ENCODE data around the gene CDH3.

DNA sequence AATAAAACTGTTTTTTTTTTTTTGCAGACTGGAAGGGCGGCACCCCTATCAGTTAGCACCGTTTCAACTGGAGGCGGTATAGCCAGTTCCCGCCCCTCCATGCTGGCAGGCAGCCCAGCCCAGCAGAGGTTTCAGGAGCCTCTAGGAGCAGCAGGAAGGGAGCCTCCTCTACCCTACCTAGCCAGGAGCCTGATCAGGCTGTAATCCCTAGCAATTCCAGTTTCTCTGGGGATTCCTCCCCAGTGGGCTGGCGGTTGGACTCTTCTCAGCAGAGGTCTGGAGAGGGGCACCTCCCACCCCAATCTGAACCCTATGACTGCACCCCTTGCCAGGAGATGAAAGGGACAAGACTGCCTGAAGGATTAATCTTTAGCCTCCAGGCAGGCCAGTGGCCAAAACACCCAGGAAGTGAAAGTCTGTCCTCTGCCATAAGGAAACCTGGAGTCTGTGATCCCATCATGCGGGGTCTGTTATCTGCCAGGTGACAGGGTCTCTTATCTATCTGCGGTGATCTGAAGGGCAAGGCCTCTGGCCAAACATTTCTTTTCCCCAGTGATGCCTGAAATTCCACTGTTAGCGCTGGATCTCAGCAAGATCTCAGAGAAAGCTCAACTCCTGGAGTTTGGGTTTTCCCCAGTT lies 87.1 kb downstream of the CDH3 start:
- TF ChIP-seq, protein P1, sequence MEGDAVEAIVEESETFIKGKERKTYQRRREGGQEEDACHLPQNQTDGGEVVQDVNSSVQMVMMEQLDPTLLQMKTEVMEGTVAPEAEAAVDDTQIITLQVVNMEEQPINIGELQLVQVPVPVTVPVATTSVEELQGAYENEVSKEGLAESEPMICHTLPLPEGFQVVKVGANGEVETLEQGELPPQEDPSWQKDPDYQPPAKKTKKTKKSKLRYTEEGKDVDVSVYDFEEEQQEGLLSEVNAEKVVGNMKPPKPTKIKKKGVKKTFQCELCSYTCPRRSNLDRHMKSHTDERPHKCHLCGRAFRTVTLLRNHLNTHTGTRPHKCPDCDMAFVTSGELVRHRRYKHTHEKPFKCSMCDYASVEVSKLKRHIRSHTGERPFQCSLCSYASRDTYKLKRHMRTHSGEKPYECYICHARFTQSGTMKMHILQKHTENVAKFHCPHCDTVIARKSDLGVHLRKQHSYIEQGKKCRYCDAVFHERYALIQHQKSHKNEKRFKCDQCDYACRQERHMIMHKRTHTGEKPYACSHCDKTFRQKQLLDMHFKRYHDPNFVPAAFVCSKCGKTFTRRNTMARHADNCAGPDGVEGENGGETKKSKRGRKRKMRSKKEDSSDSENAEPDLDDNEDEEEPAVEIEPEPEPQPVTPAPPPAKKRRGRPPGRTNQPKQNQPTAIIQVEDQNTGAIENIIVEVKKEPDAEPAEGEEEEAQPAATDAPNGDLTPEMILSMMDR (conservative IDR thresholded peaks at IDR 0.05; ENCODE audit: low read depth in 2 of 2): no peak
- TF ChIP-seq EZH2 (IDR thresholded peaks at IDR 0.05; ENCODE audit: low read depth, unreplicated experiment) (no peak), EZH2phosphoT487 (IDR thresholded peaks at IDR 0.05; ENCODE audit: unreplicated experiment) (no peak), POLR2AphosphoS5 (IDR thresholded peaks at IDR 0.05; ENCODE audit: low read depth) (no peak), JUNB (IDR thresholded peaks at IDR 0.05; ENCODE audit: unreplicated experiment) (no peak)
- TF ChIP-seq, protein P2, sequence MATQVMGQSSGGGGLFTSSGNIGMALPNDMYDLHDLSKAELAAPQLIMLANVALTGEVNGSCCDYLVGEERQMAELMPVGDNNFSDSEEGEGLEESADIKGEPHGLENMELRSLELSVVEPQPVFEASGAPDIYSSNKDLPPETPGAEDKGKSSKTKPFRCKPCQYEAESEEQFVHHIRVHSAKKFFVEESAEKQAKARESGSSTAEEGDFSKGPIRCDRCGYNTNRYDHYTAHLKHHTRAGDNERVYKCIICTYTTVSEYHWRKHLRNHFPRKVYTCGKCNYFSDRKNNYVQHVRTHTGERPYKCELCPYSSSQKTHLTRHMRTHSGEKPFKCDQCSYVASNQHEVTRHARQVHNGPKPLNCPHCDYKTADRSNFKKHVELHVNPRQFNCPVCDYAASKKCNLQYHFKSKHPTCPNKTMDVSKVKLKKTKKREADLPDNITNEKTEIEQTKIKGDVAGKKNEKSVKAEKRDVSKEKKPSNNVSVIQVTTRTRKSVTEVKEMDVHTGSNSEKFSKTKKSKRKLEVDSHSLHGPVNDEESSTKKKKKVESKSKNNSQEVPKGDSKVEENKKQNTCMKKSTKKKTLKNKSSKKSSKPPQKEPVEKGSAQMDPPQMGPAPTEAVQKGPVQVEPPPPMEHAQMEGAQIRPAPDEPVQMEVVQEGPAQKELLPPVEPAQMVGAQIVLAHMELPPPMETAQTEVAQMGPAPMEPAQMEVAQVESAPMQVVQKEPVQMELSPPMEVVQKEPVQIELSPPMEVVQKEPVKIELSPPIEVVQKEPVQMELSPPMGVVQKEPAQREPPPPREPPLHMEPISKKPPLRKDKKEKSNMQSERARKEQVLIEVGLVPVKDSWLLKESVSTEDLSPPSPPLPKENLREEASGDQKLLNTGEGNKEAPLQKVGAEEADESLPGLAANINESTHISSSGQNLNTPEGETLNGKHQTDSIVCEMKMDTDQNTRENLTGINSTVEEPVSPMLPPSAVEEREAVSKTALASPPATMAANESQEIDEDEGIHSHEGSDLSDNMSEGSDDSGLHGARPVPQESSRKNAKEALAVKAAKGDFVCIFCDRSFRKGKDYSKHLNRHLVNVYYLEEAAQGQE (IDR thresholded peaks at IDR 0.05; ENCODE audit: unreplicated experiment): no peak

All from GM23338 (cell line).